Endothelial cell of umbilical vein (primary cell): ENCODE results near the gene B3GALNT1. TPM values are rescaled to one million over a fixed set of nuclear protein-coding genes. Genes with fewer than 3 reads are reported as not detected.

Source experiments
- BruUV-seq: library from RNA; stranded (reverse); fragments of 400-500 nt; replicated peaks from 2 replicates; lab custom pipeline; 2021; lab: Mats Ljungman, UMichigan
- CTCF ChIA-PET: fragments of 300-600, 350-600 bp; sonication (Branson Sonifier 250); formaldehyde crosslinking; loops from one replicate; lab custom pipeline; 2021; ENCODE audit warnings: antibody characterized with exemption, inconsistent platforms; lab: Charles Lee
- POLR2A ChIA-PET: fragments of 300-600, 350-600 bp; sonication (Branson Sonifier 250); formaldehyde crosslinking; loops from one replicate; lab custom pipeline; 2021; ENCODE audit warnings: antibody characterized with exemption, inconsistent platforms; lab: Charles Lee
- DNase-seq: peaks from one replicate; pipeline ENCODE4 v3.0.0-alpha.2; 2011; ENCODE audit warnings: low read depth, low spot score
- FAIRE-seq: peaks from 2 replicates; lab custom pipeline; 2011; peaks lifted over from hg19 to GRCh38; lab: Jason Lieb, UNC
- H2AFZ ChIP-seq: 2 replicates; pipeline ENCODE4 v1.6.0; 2012; ENCODE audit warnings: low read depth, low read length, control low read depth, inconsistent platforms
- H3K27ac ChIP-seq: 2 replicates; pipeline ENCODE4 v1.5.1; 2011; ENCODE audit warnings: low read depth, mild to moderate bottlenecking, control low read depth, low read length, moderate library complexity; ENCODE audit not compliant: insufficient read depth
- H3K27me3 ChIP-seq, 2 experiments: 2 replicates each; pipeline versions ENCODE4 v1.6.0 to v1.6.1; 2011; ENCODE audit warnings: low read length in 2 of 2, mixed read lengths in 1 of 2; ENCODE audit not compliant: control insufficient read depth in 2 of 2, insufficient read depth in 2 of 2
- H3K36me3 ChIP-seq, 2 experiments: 2 replicates in 1 of 2; 3 replicates in 1 of 2; pipeline ENCODE4 v1.5.1; 2011; ENCODE audit warnings: low read length in 2 of 2, mild to moderate bottlenecking in 1 of 2, moderate library complexity in 1 of 2; ENCODE audit not compliant: control insufficient read depth in 2 of 2, insufficient read depth in 2 of 2; ENCODE audit errors: extremely low read depth in 1 of 2
- H3K4me1 ChIP-seq: 3 replicates; pipeline ENCODE4 v1.5.1; 2011; ENCODE audit warnings: mild to moderate bottlenecking, low read length; ENCODE audit not compliant: control insufficient read depth, insufficient read depth; ENCODE audit errors: extremely low read depth
- H3K4me2 ChIP-seq: 2 replicates; pipeline ENCODE4 v1.6.1; 2011; ENCODE audit warnings: low read length, control low read depth, mixed read lengths; ENCODE audit not compliant: insufficient read depth
- H3K4me3 ChIP-seq, 3 experiments: fragments of 200-600 bp in 1 of 3; sonication (generic), shearing (Covaris generic) in 1 of 3; replicated peaks in 1 of 3; 2 replicates each; pipeline ENCODE4 v1.5.1; 2011 to 2016; ENCODE audit warnings: control low read depth in 3 of 3, low read length in 3 of 3, mild to moderate bottlenecking in 2 of 3, inconsistent platforms in 1 of 3, low read depth in 1 of 3, moderate library complexity in 1 of 3; ENCODE audit not compliant: insufficient read depth in 1 of 3
- H3K79me2 ChIP-seq: 2 replicates; pipeline ENCODE4 v1.6.0; 2012; ENCODE audit warnings: low read length, inconsistent platforms; ENCODE audit not compliant: control insufficient read depth, insufficient read depth
- H3K9ac ChIP-seq: replicated peaks from 2 replicates; pipeline ENCODE3; 2011; ENCODE audit warnings: low read length, control low read depth; ENCODE audit not compliant: insufficient read depth; ENCODE audit errors: extremely low read depth
- H3K9me1 ChIP-seq: replicated peaks from 3 replicates; pipeline ENCODE4 v1.6.0; 2011; ENCODE audit warnings: mild to moderate bottlenecking, low read length; ENCODE audit not compliant: control insufficient read depth, insufficient read depth; ENCODE audit errors: extremely low read depth
- H3K9me3 ChIP-seq: replicated peaks from 2 replicates; pipeline ENCODE4 v1.5.1; 2012; ENCODE audit warnings: low read length, inconsistent platforms; ENCODE audit not compliant: control insufficient read depth, insufficient read depth
- H4K20me1 ChIP-seq: replicated peaks from 2 replicates; pipeline ENCODE3; 2011; ENCODE audit warnings: mild to moderate bottlenecking, low read length; ENCODE audit not compliant: control insufficient read depth, insufficient read depth; ENCODE audit errors: extremely low read depth
- EZH2 ChIP-seq: IDR thresholded peaks from 2 replicates; pipeline ENCODE4 v1.6.1; 2012; ENCODE audit warnings: borderline replicate concordance, low read depth, mild to moderate bottlenecking, moderate library complexity, low read length, inconsistent platforms; ENCODE audit not compliant: severe bottlenecking
- FOS ChIP-seq: IDR thresholded peaks from 2 replicates; pipeline ENCODE4 v1.6.1; 2011; ENCODE audit warnings: mild to moderate bottlenecking, low read length, moderate library complexity, borderline replicate concordance; ENCODE audit not compliant: insufficient read depth
- GATA2 ChIP-seq: IDR thresholded peaks from 2 replicates; pipeline ENCODE4 v1.7.0; 2011; ENCODE audit warnings: low read depth, mild to moderate bottlenecking, moderate library complexity, mixed read lengths, low read length; ENCODE audit not compliant: insufficient read length, insufficient read depth
- JUN ChIP-seq: IDR thresholded peaks from 2 replicates; pipeline ENCODE4 v1.6.1; 2011; ENCODE audit warnings: borderline replicate concordance, low read depth; ENCODE audit not compliant: insufficient read length, insufficient read depth
- MYC ChIP-seq: IDR thresholded peaks from one replicate; pipeline ENCODE4 v1.6.1; 2011; ENCODE audit warnings: mild to moderate bottlenecking, low read depth, low read length
- POLR2A ChIP-seq: IDR thresholded peaks from 2 replicates; pipeline ENCODE4 v1.6.1; 2012; ENCODE audit warnings: low read depth, mild to moderate bottlenecking, control low read depth, low read length
- POLR2AphosphoS5 ChIP-seq: IDR thresholded peaks from 2 replicates; pipeline ENCODE4 v1.6.1; 2012; ENCODE audit warnings: low read depth, mild to moderate bottlenecking, control low read depth, low read length, moderate library complexity; ENCODE audit not compliant: insufficient read depth
- dilution Hi-C: fragments of 300-500 bp; cut with MboI; formaldehyde crosslinking; loops from one replicate; pipeline ENCODE4 v1.15.0; 2019; ENCODE audit warnings: low sequenced_read_pairs; ENCODE audit not compliant: extremely low pct_ligation_motif_present
- intact Hi-C: fragments of 100-400 bp; cut with micrococcal nuclease; formaldehyde crosslinking; loops from one replicate; pipeline ENCODE4 v1.10.0; 2022
- polyA plus RNA-seq, 4 experiments: library from polyadenylated mRNA; depleted of rRNA in 3 of 4; stranded (reverse) in 3 of 4; unstranded in 1 of 4; fragments of >200 nt; gene quantifications; 2 replicates each; pipeline versions ENCODE4 v1.2.1 to v1.2.3, GENCODE V29; 2011 to 2012; ENCODE audit warnings: missing spikeins in 1 of 4
- total RNA-seq: library from RNA; stranded (reverse); gene quantifications from 2 replicates; pipeline ENCODE4 v1.2.3, GENCODE V29; 2021
- TF ChIP-seq, protein P1 (sequence below): IDR thresholded peaks from 2 replicates; pipeline ENCODE4 v1.6.1; 2011; ENCODE audit not compliant: insufficient read depth, insufficient read length
- TF ChIP-seq, protein P2 (sequence below), 2 donors: IDR thresholded peaks; 1 replicate in 1 of 2; 2 replicates in 1 of 2; pipeline ENCODE4 v1.5.1; 2011; ENCODE audit warnings: low read length in 2 of 2, mild to moderate bottlenecking in 2 of 2, moderate library complexity in 2 of 2, control low read depth in 1 of 2, inconsistent platforms in 1 of 2, low read depth in 1 of 2; ENCODE audit not compliant: insufficient read depth in 1 of 2; ENCODE audit errors: extremely low read depth in 1 of 2

The B3GALNT1 gene
- total and polyA plus RNA-seq, 2 donors (not counting 3 experiments of a cell fraction or from before 2014, with no cell fraction given) = 19.4 to 29.4 TPM

GRCh38 chr3:161049683-161050248 is 55.4 kb downstream of the B3GALNT1 start:
- H2AFZ ChIP-seq = no peak overlapping the region
- no peak for FAIRE-seq
- H3K4me3 ChIP-seq = no peak overlapping the region
- no peak overlapping the region for H3K27ac ChIP-seq
- no peak overlapping the region for H3K4me2 ChIP-seq
- no peaks in the 10 kb centered on the region for H3K9me1 ChIP-seq
- H3K4me1 ChIP-seq = no peaks in the 10 kb centered on the region
- no peak for DNase-seq
- intact Hi-C loops = no loop called here
- POLR2A ChIA-PET = no interaction called here
- CTCF ChIA-PET = interaction anchor here (0.9 to 2.7 kb wide), 4 partner anchors 11 to 93 kb away, joined by 3 to 11 read pairs (median 4); no protein-coding TSS in a partner anchor
- no TSS peak for BruUV-seq
- H3K27me3 ChIP-seq = no peaks in the 10 kb centered on the region
- no peaks in the 10 kb centered on the region for H4K20me1 ChIP-seq
- dilution Hi-C loops = no loop called here
- H3K79me2 ChIP-seq = no peaks in the 10 kb centered on the region
- H3K9ac ChIP-seq = no peak overlapping the region
- TF ChIP-seq EZH2 (no peak), FOS (no peak), JUN (no peak)
- TF ChIP-seq, protein P1, sequence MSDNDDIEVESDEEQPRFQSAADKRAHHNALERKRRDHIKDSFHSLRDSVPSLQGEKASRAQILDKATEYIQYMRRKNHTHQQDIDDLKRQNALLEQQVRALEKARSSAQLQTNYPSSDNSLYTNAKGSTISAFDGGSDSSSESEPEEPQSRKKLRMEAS = no peak
- no peaks in the 10 kb centered on the region for H3K36me3 ChIP-seq
- H3K9me3 ChIP-seq = no peaks in the 10 kb centered on the region

DNA sequence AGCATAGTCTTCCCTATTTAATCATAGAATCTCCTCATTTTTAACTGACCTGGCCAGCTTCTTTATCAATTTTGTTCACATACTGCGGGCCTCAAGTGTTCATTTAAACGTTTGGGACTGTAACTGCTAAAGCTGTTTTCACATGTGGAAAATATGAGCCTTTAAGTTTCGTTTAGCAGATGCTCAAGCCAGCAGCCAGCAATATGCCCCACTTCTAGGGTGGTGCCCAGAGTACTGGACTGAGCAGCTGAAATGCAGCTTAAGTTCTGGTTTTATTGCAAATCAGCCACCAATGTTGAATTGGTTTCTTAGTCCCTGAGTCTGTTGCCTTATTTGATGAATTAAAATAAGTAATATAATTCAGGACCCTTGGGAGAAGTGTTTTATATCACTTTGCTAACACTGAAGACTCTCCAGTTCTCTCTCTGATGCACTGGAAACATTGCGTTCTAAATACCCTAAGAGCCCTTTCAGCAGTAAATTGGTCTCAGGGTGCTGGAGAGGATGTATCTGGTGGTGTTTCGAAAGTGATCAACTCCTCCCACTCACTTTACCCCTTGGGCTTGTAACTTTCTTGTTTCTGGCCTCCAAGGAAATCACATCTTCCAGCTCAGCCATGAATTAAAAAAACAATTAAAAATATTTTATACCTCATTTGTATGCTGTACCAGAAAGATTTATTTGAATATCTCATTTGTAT is 61.7 kb downstream of the B3GALNT1 start:
- Histone ChIP-seq H2AFZ (no peak overlapping the region), H3K4me1 (peaks cover 2% of the 10 kb centered on the region), H3K27me3 (no peaks in the 10 kb centered on the region), H3K36me3 (no peaks in the 10 kb centered on the region), H3K9me3 (no peaks in the 10 kb centered on the region), H3K27ac (no peak overlapping the region), H3K79me2 (no peaks in the 10 kb centered on the region), H3K4me2 (no peak overlapping the region), H4K20me1 (no peaks in the 10 kb centered on the region), H3K4me3 (no peak overlapping the region), H3K9ac (no peak overlapping the region), H3K9me1 (no peaks in the 10 kb centered on the region)
- no peak for DNase-seq
- no TSS peak for BruUV-seq
- intact Hi-C loops (no loop called here), dilution Hi-C loops (no loop called here)
- ChIA-PET POLR2A (no interaction called here), CTCF (interaction anchor here (1.4 to 1.6 kb wide), 2 partner anchors 8 to 62 kb away, joined by 3 to 5 read pairs; partner anchors contain the start of gene B3GALNT1)
- no peak for TF ChIP-seq JUN
- no peak for TF ChIP-seq GATA2
- TF ChIP-seq, protein P1 = no peak
- TF ChIP-seq MYC = no peak
- no peak for TF ChIP-seq POLR2A
- no peak for TF ChIP-seq EZH2
- TF ChIP-seq, protein P2, sequence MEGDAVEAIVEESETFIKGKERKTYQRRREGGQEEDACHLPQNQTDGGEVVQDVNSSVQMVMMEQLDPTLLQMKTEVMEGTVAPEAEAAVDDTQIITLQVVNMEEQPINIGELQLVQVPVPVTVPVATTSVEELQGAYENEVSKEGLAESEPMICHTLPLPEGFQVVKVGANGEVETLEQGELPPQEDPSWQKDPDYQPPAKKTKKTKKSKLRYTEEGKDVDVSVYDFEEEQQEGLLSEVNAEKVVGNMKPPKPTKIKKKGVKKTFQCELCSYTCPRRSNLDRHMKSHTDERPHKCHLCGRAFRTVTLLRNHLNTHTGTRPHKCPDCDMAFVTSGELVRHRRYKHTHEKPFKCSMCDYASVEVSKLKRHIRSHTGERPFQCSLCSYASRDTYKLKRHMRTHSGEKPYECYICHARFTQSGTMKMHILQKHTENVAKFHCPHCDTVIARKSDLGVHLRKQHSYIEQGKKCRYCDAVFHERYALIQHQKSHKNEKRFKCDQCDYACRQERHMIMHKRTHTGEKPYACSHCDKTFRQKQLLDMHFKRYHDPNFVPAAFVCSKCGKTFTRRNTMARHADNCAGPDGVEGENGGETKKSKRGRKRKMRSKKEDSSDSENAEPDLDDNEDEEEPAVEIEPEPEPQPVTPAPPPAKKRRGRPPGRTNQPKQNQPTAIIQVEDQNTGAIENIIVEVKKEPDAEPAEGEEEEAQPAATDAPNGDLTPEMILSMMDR (IDR thresholded peaks at IDR 0.05; ENCODE audit: extremely low read depth in 1 of 2, insufficient read depth in 1 of 2, low read depth in 1 of 2, low read length in 2 of 2) = no peak
- TF ChIP-seq FOS = no peak
- no peak for TF ChIP-seq POLR2AphosphoS5
- FAIRE-seq = no peak
